ENCODE results near the gene GNRHR. TPM values are rescaled to one million over a fixed set of nuclear protein-coding genes. Genes with fewer than 3 reads are reported as not detected.

Gene GNRHR
- total and polyA plus RNA-seq, 2 experiments from 2014 or later: 0.10 TPM; not detected in 1

GRCh38 chr4:67764183-67764582 lies 10.0 kb upstream of the GNRHR start (continued):
- TF ChIP-seq ZNF462 (CRISPR knock-in tag; IDR thresholded peaks at IDR 0.05): no peak
- TF ChIP-seq EZH2 (IDR thresholded peaks at IDR 0.05; ENCODE audit: low read depth, unreplicated experiment): no peak
- TF ChIP-seq EZH2phosphoT487 (IDR thresholded peaks at IDR 0.05; ENCODE audit: unreplicated experiment): no peak
- no peak for TF ChIP-seq JUNB (IDR thresholded peaks at IDR 0.05; ENCODE audit: unreplicated experiment)
- no peak for TF ChIP-seq STAT1 (IDR thresholded peaks at IDR 0.05; ENCODE audit: unreplicated experiment)
- TF ChIP-seq ETS1 (IDR thresholded peaks at IDR 0.05): no peak
- TF ChIP-seq NANOG (IDR thresholded peaks at IDR 0.05; ENCODE audit: borderline replicate concordance): no peak

- no peaks in the 10 kb centered on the region for H3F3A ChIP-seq (replicated peaks; ENCODE audit: low read depth)
- no peak overlapping the region for H3K4me3 ChIP-seq
- DNase-seq (ENCODE audit: low spot score) (no peak), ATAC-seq (no peak)
- H3K4me3 Mint-ChIP-seq: no peak overlapping the region
- H3K4me1 ChIP-seq (ENCODE audit: insufficient read depth): no peaks in the 10 kb centered on the region; the same call in 1 of the 2 replicates
- H3K27ac ChIP-seq (ENCODE audit: low read depth): no peak overlapping the region
- no peaks in the 10 kb centered on the region for H3K36me3 ChIP-seq (ENCODE audit: insufficient read depth)
- no peak overlapping the region for H2AFZ ChIP-seq
- H3K4me1 Mint-ChIP-seq: peaks cover 8% of the 10 kb centered on the region; the same call in 2 of the 3 replicates
- H4K20me1 ChIP-seq (replicated peaks; ENCODE audit: insufficient read depth): no peaks in the 10 kb centered on the region
- H3K36me3 Mint-ChIP-seq (ENCODE audit: low read depth): no peaks in the 10 kb centered on the region
- H3K4me2 ChIP-seq: no peak overlapping the region
- H3K27ac Mint-ChIP-seq: no peak overlapping the region
- no peaks in the 10 kb centered on the region for H3K27me3 Mint-ChIP-seq (ENCODE audit: insufficient read depth, low read depth, poor library complexity)
- H3K9me3 Mint-ChIP-seq: no peaks in the 10 kb centered on the region
- no peaks in the 10 kb centered on the region for H3K9me2 ChIP-seq (ENCODE audit: insufficient read depth)
- no peaks in the 10 kb centered on the region for H3K27me3 ChIP-seq (ENCODE audit: insufficient read depth)
- no peaks in the 10 kb centered on the region for H3K79me2 ChIP-seq (replicated peaks; ENCODE audit: insufficient read depth)
- TF ChIP-seq JUNB (IDR thresholded peaks at IDR 0.05; ENCODE audit: unreplicated experiment): no peak
- no peak for TF ChIP-seq NANOG (IDR thresholded peaks at IDR 0.05; ENCODE audit: borderline replicate concordance)
- no peak for TF ChIP-seq ZNF462 (CRISPR knock-in tag; IDR thresholded peaks at IDR 0.05)
Observed at GRCh38 chr4:67762086-67762485, 7.9 kb upstream of the GNRHR start.

Measured in GM23338 (cell line).